GM12864 (cell line): Measurements from ENCODE around the gene SURF1.
"Not testable (repeated sequence)": the region's sequence is repeated elsewhere in the genome, so short reads cannot be mapped to it uniquely, and the experiment has no call there.

ENCODE experiments used
- DNase-seq: peaks from one replicate; pipeline ENCODE4 v3.0.0-alpha.2; 2011; ENCODE audit warnings: low read depth
- H3K4me3 ChIP-seq: 2 replicates; pipeline ENCODE4 v1.5.1; 2011; ENCODE audit warnings: mild to moderate bottlenecking, low read depth, low read length, control low read depth
- CTCF ChIP-seq: IDR thresholded peaks from 2 replicates; pipeline ENCODE4 v1.5.1; 2011; ENCODE audit warnings: low read depth, mild to moderate bottlenecking, moderate library complexity, low read length, control low read depth, inconsistent platforms; ENCODE audit errors: missing control alignments

The SURF1 gene

GRCh38 chr9:133335924-133336811, 20.1 kb downstream of the SURF1 start, which contains the start of gene SURF6:
TSS of gene SURF6 (minus strand) at chr9:133336188. CDS start at chr9:133336132, 56 bp downstream.
- H3K4me3 ChIP-seq: peak within 1 kb of the TSS; percentile 92
- peak; percentile 67 for DNase-seq
- TF ChIP-seq CTCF: no peak

GRCh38 chr9:133334888-133335287, 21.4 kb downstream of the SURF1 start:
- H3K4me3 ChIP-seq: peak overlapping the region; percentile 92
- DNase-seq: not testable (repeated sequence)

- no peak overlapping the region; the same call in 1 of the 2 replicates for H3K4me3 ChIP-seq
- TF ChIP-seq CTCF: no peak
- DNase-seq: no peak
These were observed 22.1 kb downstream of the SURF1 start for GRCh38 chr9:133334161-133334560.

- H3K4me3 ChIP-seq: no peak overlapping the region
- no peak for TF ChIP-seq CTCF
- DNase-seq: no peak
These were observed 22.7 kb downstream of the SURF1 start for GRCh38 chr9:133333566-133333965.

- DNase-seq: no peak
- no peak for TF ChIP-seq CTCF
- H3K4me3 ChIP-seq: no peak overlapping the region
These were observed 23.3 kb downstream of the SURF1 start for GRCh38 chr9:133333011-133333410.

- no peak for DNase-seq
- no peak for TF ChIP-seq CTCF
- no peak overlapping the region for H3K4me3 ChIP-seq
These were observed 23.9 kb downstream of the SURF1 start for GRCh38 chr9:133332381-133332730.

GRCh38 chr9:133331641-133332380, 24.5 kb downstream of the SURF1 start:
- H3K4me3 ChIP-seq: no peak overlapping the region
- DNase-seq: no peak
- TF ChIP-seq CTCF: no peak
